Endodermal cell (in vitro differentiated cells): ENCODE results near the gene PSMA4. TPM values are rescaled to one million over a fixed set of nuclear protein-coding genes. Genes with fewer than 3 reads are reported as not detected.
"Not testable (repeated sequence)": the region's sequence is repeated elsewhere in the genome, so short reads cannot be mapped to it uniquely, and the experiment has no call there.

Experiments
- DNase-seq: peaks from one replicate; pipeline ENCODE4 v3.0.0-alpha.2; 2017
- H3K27ac ChIP-seq: 2 replicates; pipeline ENCODE4 v1.5.1; 2013; ENCODE audit warnings: mild to moderate bottlenecking, low read depth, low read length, moderate library complexity
- H3K27me3 ChIP-seq: 2 replicates; pipeline ENCODE4 v1.6.1; 2013; ENCODE audit warnings: mild to moderate bottlenecking, low read length, moderate library complexity; ENCODE audit not compliant: insufficient read depth, control insufficient read depth, poor library complexity, severe bottlenecking
- H3K36me3 ChIP-seq: 2 replicates; pipeline ENCODE4 v1.7.0; 2013; ENCODE audit warnings: mild to moderate bottlenecking, low read length, moderate library complexity; ENCODE audit not compliant: control insufficient read depth, insufficient read depth
- H3K4me1 ChIP-seq: one replicate; pipeline ENCODE4 v1.7.0; 2013; ENCODE audit warnings: low read length; ENCODE audit not compliant: control insufficient read depth, insufficient read depth
- H3K4me3 ChIP-seq: 2 replicates; pipeline ENCODE4 v1.5.1; 2013; ENCODE audit warnings: mild to moderate bottlenecking, low read length, moderate library complexity
- H3K9ac ChIP-seq: 2 replicates; pipeline ENCODE4 v1.6.1; 2013; ENCODE audit warnings: mild to moderate bottlenecking, low read length, moderate library complexity; ENCODE audit not compliant: poor library complexity, severe bottlenecking; ENCODE audit errors: extremely low read depth
- H3K9me3 ChIP-seq: 2 replicates; pipeline ENCODE4 v1.6.1; 2013; ENCODE audit warnings: mild to moderate bottlenecking, low read length, moderate library complexity; ENCODE audit not compliant: control insufficient read depth
- H3K27ac Mint-ChIP-seq: 2 replicates; pipeline ENCODE4 v1.8.0; 2020; ENCODE audit warnings: mixed read lengths
- H3K27me3 Mint-ChIP-seq: 2 replicates; pipeline ENCODE4 v1.8.0; 2021; ENCODE audit warnings: mild to moderate bottlenecking, mixed read lengths; ENCODE audit not compliant: insufficient read depth
- H3K36me3 Mint-ChIP-seq: 2 replicates; pipeline ENCODE4 v1.8.0; 2020; ENCODE audit warnings: low read depth, mixed read lengths
- H3K4me1 Mint-ChIP-seq: 2 replicates; pipeline ENCODE4 v1.8.0; 2020; ENCODE audit warnings: mixed read lengths
- H3K4me3 Mint-ChIP-seq: 2 replicates; pipeline ENCODE4 v1.8.0; 2020; ENCODE audit warnings: mild to moderate bottlenecking, moderate library complexity, mixed read lengths
- H3K9me3 Mint-ChIP-seq: 2 replicates; pipeline ENCODE4 v1.8.0; 2020; ENCODE audit warnings: mild to moderate bottlenecking, mixed read lengths
- whole genome bisulfite sequencing, 2 experiments: methylation state at CpG; one replicate each; pipeline versions ENCODE4 v1.1.5 to v1.1.7; 2013; ENCODE audit warnings: missing lambda C conversion rate in 2 of 2, mixed read lengths in 1 of 2; ENCODE audit not compliant: insufficient coverage in 1 of 2, insufficient read length in 1 of 2; 5-methylcytosine and 5-hydroxymethylcytosine counted together
- total RNA-seq, 2 donors: library from RNA; stranded (reverse); fragmentation: NEBNext Ultra II Directional in 1 of 2; extraction: Animal tissue kit (Norgen Biotek cat#: 25700) in 1 of 2; gene quantifications; 2 replicates in 1 of 2; 3 replicates in 1 of 2; pipeline ENCODE4 v1.2.1, GENCODE V29; 2021
- TF ChIP-seq, protein P1 (sequence below): fragments of 200-600 bp; sonication (generic); conservative IDR thresholded peaks from 2 replicates; pipeline ENCODE4 v1.5.0; 2021; ENCODE audit warnings: antibody characterized with exemption, mild to moderate bottlenecking

The PSMA4 gene
- total RNA-seq, 2 donors from 2014 or later: 250 to 254 TPM

DNA sequence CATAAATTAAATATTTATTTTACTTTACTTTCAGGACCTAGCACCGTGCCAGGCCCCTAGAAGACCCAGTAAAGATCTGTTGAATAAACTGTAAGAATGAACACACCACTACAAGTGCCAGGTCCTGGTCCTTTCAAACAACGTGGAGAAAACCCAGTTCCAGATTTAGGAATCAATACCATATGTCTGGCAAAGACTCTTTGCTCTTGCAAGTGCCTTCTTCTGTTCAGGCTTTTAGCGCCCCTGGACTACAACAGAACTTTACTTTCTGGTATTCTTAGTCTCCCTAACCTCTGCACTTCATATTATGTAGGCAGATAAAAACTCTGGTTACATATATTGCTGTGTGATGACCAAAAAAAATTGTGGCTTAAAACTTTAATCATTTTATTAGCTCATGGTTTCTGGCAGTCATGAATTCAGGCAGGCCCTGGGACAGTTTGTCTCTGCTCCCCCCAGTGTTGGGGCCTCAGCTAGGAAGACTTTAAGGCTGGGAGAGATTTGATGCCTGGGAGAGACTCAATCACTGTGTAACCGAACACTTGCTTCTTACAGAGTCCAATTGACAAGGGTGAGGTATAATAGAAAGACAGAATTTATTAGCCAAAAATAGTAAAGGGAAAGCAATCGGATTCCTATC lies 2.9 kb upstream of the PSMA4 start:
- no peaks in the 10 kb centered on the region for H3K9me3 Mint-ChIP-seq
- peaks cover 10% of the 10 kb centered on the region for H3K4me1 Mint-ChIP-seq
- H3K36me3 ChIP-seq: peaks cover 6% of the 10 kb centered on the region
- no peaks in the 10 kb centered on the region for H3K9me3 ChIP-seq
- no peaks in the 10 kb centered on the region for H3K4me1 ChIP-seq
- no peak overlapping the region for H3K27ac Mint-ChIP-seq
- 94% methylated on average over 3 to 5 of the region's 5 CpGs for WGBS, 2 experiments
- no peak overlapping the region for H3K4me3 ChIP-seq
- H3K36me3 Mint-ChIP-seq: peaks cover 5% of the 10 kb centered on the region
- no peaks in the 10 kb centered on the region for H3K27me3 ChIP-seq
- H3K4me3 Mint-ChIP-seq: no peak overlapping the region
- no peak overlapping the region for H3K27ac ChIP-seq
- no peak overlapping the region for H3K9ac ChIP-seq
- no peak for DNase-seq
- no peaks in the 10 kb centered on the region for H3K27me3 Mint-ChIP-seq
- TF ChIP-seq, protein P1, sequence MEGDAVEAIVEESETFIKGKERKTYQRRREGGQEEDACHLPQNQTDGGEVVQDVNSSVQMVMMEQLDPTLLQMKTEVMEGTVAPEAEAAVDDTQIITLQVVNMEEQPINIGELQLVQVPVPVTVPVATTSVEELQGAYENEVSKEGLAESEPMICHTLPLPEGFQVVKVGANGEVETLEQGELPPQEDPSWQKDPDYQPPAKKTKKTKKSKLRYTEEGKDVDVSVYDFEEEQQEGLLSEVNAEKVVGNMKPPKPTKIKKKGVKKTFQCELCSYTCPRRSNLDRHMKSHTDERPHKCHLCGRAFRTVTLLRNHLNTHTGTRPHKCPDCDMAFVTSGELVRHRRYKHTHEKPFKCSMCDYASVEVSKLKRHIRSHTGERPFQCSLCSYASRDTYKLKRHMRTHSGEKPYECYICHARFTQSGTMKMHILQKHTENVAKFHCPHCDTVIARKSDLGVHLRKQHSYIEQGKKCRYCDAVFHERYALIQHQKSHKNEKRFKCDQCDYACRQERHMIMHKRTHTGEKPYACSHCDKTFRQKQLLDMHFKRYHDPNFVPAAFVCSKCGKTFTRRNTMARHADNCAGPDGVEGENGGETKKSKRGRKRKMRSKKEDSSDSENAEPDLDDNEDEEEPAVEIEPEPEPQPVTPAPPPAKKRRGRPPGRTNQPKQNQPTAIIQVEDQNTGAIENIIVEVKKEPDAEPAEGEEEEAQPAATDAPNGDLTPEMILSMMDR: no peak

DNA sequence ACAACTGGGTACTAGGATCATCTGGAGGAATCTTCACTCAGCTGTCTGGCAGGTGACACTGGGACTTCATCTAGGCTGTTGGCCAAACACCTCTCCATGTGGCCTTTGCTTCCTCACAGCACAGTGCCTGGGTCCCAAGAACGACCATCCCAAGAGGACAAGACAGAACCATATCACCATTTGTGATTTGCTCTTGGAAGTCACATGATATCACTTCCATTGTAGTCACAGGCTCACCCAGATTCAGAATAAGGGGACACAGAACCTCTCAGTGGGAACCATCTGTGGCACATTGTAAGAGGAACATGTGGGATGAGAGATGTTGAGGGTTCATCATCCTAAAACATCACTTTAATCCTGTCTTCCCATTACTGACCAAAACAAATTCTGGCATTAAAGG lies 1.9 kb upstream of the PSMA4 start:
- no peak overlapping the region for H3K4me3 ChIP-seq
- Mint-ChIP-seq H3K9me3 (no peaks in the 10 kb centered on the region), H3K27me3 (no peaks in the 10 kb centered on the region), H3K4me3 (no peak overlapping the region), H3K4me1 (peaks cover 14% of the 10 kb centered on the region), H3K27ac (no peak overlapping the region), H3K36me3 (peaks cover 15% of the 10 kb centered on the region)
- H3K27ac ChIP-seq: no peak overlapping the region
- DNase-seq: no peak
- H3K4me1 ChIP-seq: no peaks in the 10 kb centered on the region
- no peaks in the 10 kb centered on the region for H3K9me3 ChIP-seq
- WGBS, 2 experiments: 60 to 86% methylated on average over 1 of the region's 1 CpG
- TF ChIP-seq, protein P1: no peak
- no peaks in the 10 kb centered on the region for H3K27me3 ChIP-seq
- peaks cover 16% of the 10 kb centered on the region for H3K36me3 ChIP-seq
- no peak overlapping the region for H3K9ac ChIP-seq

DNA sequence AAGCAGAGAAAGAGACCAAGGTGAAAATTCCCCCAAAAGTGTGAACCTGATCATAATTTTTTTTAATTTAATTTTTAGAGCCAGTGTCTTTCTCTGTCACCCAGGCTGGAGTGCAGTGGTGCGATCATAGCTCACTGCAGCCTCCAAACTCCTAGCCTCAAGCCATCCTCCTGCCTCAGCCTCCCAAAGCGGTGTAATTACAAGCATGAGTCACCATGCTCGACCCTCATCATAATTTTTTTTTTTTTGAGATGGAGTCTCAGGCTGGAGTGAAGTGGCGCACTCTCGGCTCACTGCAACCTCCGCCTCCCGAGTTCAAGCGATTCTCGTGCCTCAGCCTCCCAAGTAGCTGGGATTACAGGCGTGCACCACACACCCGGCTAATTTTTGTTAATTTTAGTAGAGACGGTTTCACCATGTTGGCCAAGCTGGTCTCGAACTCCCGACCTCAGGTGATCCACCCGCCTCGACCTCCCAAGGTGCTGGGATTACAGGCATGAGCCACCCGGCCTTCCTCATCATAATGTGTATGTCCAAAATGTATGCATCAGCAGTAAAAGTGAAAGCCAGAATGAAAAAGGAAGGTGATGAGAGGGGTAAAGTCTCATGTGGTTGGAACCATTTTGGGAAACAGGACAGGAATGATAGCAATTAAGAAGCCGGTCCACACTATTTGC lies 642 bp upstream of the PSMA4 start:
- not testable (repeated sequence) for DNase-seq, H3K9me3 ChIP-seq, H3K27me3 ChIP-seq, H3K4me1 ChIP-seq, H3K9ac ChIP-seq, H3K9me3 Mint-ChIP-seq, H3K27me3 Mint-ChIP-seq, H3K27ac ChIP-seq
- Mint-ChIP-seq H3K4me1 (peaks cover 14% of the 10 kb centered on the region), H3K36me3 (peaks cover 22% of the 10 kb centered on the region), H3K4me3 (peak overlapping the region; percentile 85), H3K27ac (peak overlapping the region; percentile 100)
- Histone ChIP-seq H3K36me3 (peaks cover 28% of the 10 kb centered on the region), H3K4me3 (peak overlapping the region; percentile 98)
- 82% methylated on average over 12 to 18 of the region's 18 CpGs for WGBS, 2 experiments
